NCI-H2227 (cell line): Measurements from ENCODE around the gene AGBL1.
"Not testable (repeated sequence)": the region's sequence is repeated elsewhere in the genome, so short reads cannot be mapped to it uniquely, and the experiment has no call there.

Source experiments
- DNase-seq: peaks from one replicate; lab custom pipeline; 2025; ENCODE audit not compliant: unreplicated experiment; lab: John Stamatoyannopoulos, UW

The AGBL1 gene

DNA sequence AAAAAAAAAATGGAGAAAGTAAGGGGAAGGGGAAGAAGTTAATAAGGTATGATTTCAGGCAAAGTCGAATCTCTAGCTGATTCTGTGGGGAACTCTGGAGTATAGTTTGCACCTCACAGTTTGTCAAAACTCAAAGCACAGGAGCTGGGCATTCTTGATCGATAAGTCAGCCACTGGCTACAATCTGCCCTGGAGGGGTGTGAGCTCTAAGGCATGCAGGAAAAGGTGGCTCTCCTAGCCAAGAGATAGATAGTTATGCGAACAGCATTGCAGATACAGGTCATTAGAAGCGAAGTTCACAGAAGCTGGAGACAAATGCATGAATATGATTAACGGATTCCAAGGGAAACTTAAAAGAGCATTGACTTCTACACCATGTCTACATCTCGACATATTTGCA, 952.6 kb downstream of the AGBL1 start:
- no peak for DNase-seq

DNA sequence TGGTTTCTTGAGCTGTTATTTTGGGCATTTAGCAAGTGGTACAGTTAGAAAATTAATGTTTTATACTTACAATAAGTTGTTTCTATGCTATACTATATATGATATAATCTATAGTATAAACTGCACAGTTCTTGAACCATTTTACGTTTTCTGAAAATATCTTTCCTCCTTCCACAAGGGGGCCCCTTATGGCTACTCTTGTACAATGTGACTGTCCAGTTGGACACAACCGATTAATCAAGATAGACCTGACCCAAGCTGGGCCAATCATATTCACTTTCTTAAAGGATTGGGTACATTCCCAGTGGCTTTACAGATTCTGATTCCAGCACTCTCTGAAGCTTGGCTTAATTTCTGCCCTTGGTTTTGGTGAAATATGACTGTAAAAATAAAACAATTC, 953.4 kb downstream of the AGBL1 start:
- no peak for DNase-seq

DNA sequence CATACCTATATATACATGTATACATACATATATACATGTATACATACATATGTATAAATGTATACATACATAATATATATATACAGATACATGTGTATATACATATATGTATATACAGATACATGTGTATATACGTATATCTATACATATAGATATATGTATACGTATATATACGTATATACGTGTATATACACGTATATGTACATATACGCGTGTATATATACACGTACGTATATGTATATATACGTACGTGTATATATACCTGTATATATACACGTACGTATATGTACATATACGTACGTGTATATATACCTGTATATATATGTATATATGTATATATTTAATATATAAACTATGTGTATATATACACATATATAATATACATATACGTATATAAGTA, 955.2 kb downstream of the AGBL1 start:
- no peak for DNase-seq

DNA sequence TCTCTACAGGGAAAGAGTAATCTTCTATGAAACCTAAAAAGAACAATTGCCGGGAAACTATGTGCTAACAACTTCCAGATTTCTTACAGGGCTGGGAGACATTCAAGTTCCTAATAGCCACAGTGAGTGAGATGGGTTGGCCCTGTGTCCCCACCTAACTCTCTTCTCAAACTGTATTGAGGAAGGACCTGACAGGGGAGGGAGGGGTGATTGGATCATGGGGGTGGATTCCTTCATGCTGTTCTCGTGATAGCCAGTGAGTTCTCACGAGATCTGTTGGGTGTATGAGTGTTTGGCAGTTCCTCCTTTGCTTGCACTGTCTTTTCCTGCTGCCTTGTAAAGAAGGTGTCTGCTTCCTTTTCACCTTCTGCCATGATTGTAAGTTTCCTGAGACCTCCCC, 958.7 kb downstream of the AGBL1 start:
- DNase-seq = no peak

DNA sequence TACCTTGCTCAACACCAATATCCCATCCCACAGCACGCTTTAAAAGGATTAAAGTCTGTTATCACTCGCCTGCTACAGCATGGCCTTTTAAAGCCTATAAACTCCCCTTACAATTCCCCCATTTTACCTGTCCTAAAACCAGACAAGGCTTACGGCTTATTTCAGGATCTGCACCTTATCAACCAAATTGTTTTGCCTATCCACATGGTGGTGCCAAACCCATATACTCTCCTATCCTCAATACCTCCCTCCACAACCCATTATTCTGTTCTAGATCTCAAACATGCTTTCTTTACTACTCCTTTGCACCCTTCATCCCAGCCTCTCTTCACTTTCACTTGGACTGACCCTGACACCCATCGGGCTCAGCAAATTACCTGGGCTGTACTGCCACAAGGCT, 962.9 kb downstream of the AGBL1 start:
- DNase-seq = not testable (repeated sequence)

DNA sequence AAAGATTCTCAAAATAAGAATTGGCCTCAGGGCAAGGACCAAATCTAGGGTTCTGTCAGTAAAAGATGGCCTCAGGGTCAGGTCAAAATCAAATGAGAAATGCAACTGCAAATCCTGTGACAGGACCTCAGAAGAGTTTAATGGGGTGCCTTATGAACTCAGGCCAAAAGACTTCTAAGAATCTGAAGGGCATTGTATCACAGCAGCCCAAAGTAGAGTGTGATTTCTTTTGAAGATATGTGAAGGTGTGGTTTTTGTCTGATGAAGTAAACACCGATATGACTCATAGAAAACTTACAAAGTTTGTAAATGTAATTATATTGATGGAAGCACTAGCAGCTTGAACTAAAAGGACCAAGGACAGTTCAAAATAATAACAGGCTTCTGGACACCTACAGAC, 966.1 kb downstream of the AGBL1 start:
- DNase-seq = no peak

DNA sequence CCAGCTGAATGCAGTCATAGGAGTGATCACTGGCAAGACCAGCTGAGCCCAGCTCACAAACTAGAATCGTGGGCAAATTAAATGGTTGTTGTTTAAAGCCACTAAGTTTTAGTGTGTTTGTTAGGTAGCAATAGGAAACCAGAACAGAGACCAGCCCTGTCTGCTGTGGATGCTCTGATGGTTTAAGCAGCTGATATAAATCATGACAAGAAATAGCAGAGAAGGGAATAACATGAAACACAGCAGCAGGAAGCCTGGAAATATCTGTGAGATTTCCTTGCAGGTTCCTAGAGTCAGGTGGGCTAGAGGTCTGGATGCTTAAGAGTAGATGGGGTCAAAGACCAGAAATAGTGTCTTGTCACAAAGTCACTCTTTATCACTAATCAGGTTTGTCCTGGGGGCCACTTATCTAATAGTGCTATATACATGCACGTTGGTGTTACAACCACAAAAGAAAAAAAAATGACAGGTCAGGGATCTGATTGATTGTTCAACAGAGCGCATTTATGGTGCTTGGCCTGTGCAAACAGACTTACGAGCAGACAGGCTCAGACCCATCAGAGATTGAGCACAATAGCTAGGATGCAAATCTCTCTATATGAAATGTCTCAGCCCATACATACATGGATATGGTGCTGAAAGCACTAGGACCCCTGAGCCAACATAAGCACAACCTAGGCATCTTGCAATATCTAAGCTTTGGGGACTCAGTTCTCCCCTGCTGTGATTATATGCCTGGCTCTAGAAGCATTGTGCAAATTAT, 967.7 kb downstream of the AGBL1 start:
- DNase-seq = no peak
